Adrenal gland (tissue), 5 donors: ENCODE measurements around the gene ZNF773.

ENCODE experiments used
- CTCF ChIP-seq, 6 experiments: fragments of 450-650 bp in 4 of 6; fragments of 200-600 bp in 2 of 6; sonication (generic) in 1 of 6; IDR thresholded peaks; 1 replicate in 5 of 6; 2 replicates in 1 of 6; pipeline versions ENCODE4 v1.5.1 to v1.8.0; 2016 to 2021; ENCODE audit warnings: antibody characterized with exemption in 6 of 6, mild to moderate bottlenecking in 2 of 6, moderate library complexity in 1 of 6
- POLR2A ChIP-seq, 2 donors: fragments of 450-650 bp; IDR thresholded peaks; one replicate each; pipeline ENCODE4 v1.6.1; 2017; ENCODE audit warnings: antibody characterized with exemption in 2 of 2, mild to moderate bottlenecking in 2 of 2, moderate library complexity in 1 of 2
- donor health status: DM: no; HTN: no; CAD: no.

- TF ChIP-seq CTCF (IDR thresholded peaks at IDR 0.05) (no peak), POLR2A (IDR thresholded peaks at IDR 0.05) (no peak)
These were observed 52.7 kb downstream of the ZNF773 start for GRCh38 chr19:57552432-57552831.
